Memory B cell (primary cell): ENCODE results near the gene IDUA.
A peak's percentile ranks its signal among the peaks of the same experiment; 100 is the strongest.
"Not testable (repeated sequence)": the region's sequence is repeated elsewhere in the genome, so short reads cannot be mapped to it uniquely, and the experiment has no call there.

ENCODE experiments used
- ATAC-seq: fragments of 150-1000 bp; cut with Tn5 transposase; 2 replicates; pipeline ENCODE4 v1.10.0; 2021; ENCODE audit warnings: low read depth, mild to moderate bottlenecking, moderate library complexity
- DNase-seq, 2 donors: peaks; one replicate each; pipeline ENCODE4 v3.0.0; 2022; ENCODE audit warnings: low spot score in 2 of 2
- H3K27ac Mint-ChIP-seq: one replicate; pipeline ENCODE4 v1.8.0; 2022; ENCODE audit warnings: mild to moderate bottlenecking, moderate library complexity, mixed read lengths
- H3K27me3 Mint-ChIP-seq: one replicate; pipeline ENCODE4 v1.8.0; 2022; ENCODE audit warnings: mixed read lengths
- H3K36me3 Mint-ChIP-seq: one replicate; pipeline ENCODE4 v1.8.0; 2022; ENCODE audit warnings: mild to moderate bottlenecking, mixed read lengths
- H3K4me1 Mint-ChIP-seq: one replicate; pipeline ENCODE4 v1.8.0; 2022; ENCODE audit warnings: mixed read lengths
- H3K4me3 Mint-ChIP-seq: one replicate; pipeline ENCODE4 v1.8.0; 2022; ENCODE audit warnings: mild to moderate bottlenecking, moderate library complexity, mixed read lengths
- H3K9me3 Mint-ChIP-seq: one replicate; pipeline ENCODE4 v1.8.0; 2022; ENCODE audit warnings: mixed read lengths

IDUA gene

GRCh38 chr4:968621-969394, 18.0 kb upstream of the IDUA start:
- DNase-seq: no peak
- H3K9me3 Mint-ChIP-seq: no peaks in the 10 kb centered on the region
- H3K4me3 Mint-ChIP-seq: no peak overlapping the region
- H3K27me3 Mint-ChIP-seq: no peaks in the 10 kb centered on the region
- no peak overlapping the region for H3K27ac Mint-ChIP-seq
- H3K4me1 Mint-ChIP-seq: peaks cover 4% of the 10 kb centered on the region
- H3K36me3 Mint-ChIP-seq: no peaks in the 10 kb centered on the region
- no peak for ATAC-seq

- no peak for DNase-seq
- ATAC-seq: no peak
- Mint-ChIP-seq H3K27ac (no peak overlapping the region), H3K36me3 (no peaks in the 10 kb centered on the region), H3K4me3 (no peak overlapping the region), H3K27me3 (no peaks in the 10 kb centered on the region), H3K9me3 (no peaks in the 10 kb centered on the region), H3K4me1 (peaks cover 4% of the 10 kb centered on the region)
Measured at GRCh38 chr4:970046-970745, 16.6 kb upstream of the IDUA start.

GRCh38 chr4:970854-971520, 15.9 kb upstream of the IDUA start:
- Mint-ChIP-seq H3K27ac (no peak overlapping the region), H3K4me1 (peaks cover 4% of the 10 kb centered on the region), H3K4me3 (peak overlapping the region; percentile 49), H3K36me3 (no peaks in the 10 kb centered on the region), H3K9me3 (no peaks in the 10 kb centered on the region), H3K27me3 (no peaks in the 10 kb centered on the region)
- no peak for ATAC-seq
- no peak for DNase-seq

GRCh38 chr4:971666-972500, 15.0 kb upstream of the IDUA start:
- Mint-ChIP-seq H3K27me3 (no peaks in the 10 kb centered on the region), H3K4me1 (peaks cover 4% of the 10 kb centered on the region), H3K9me3 (no peaks in the 10 kb centered on the region), H3K36me3 (no peaks in the 10 kb centered on the region), H3K4me3 (peak overlapping the region; percentile 68), H3K27ac (no peak overlapping the region)
- DNase-seq: no peak
- ATAC-seq: no peak

- Mint-ChIP-seq H3K27ac (no peak overlapping the region), H3K27me3 (no peaks in the 10 kb centered on the region), H3K4me1 (peaks cover 4% of the 10 kb centered on the region), H3K9me3 (no peaks in the 10 kb centered on the region), H3K4me3 (peak overlapping the region; percentile 68), H3K36me3 (no peaks in the 10 kb centered on the region)
- DNase-seq (peak; percentile 43 to 64), ATAC-seq (peak; percentile 47)
Measured at GRCh38 chr4:972651-973424, 14.0 kb upstream of the IDUA start.

- H3K4me1 Mint-ChIP-seq: peaks cover 4% of the 10 kb centered on the region
- no peaks in the 10 kb centered on the region for H3K27me3 Mint-ChIP-seq
- H3K36me3 Mint-ChIP-seq: no peaks in the 10 kb centered on the region
- peak within 1 kb of the TSS; percentile 68 for H3K4me3 Mint-ChIP-seq
- no peaks in the 10 kb centered on the region for H3K9me3 Mint-ChIP-seq
- ATAC-seq (peak; percentile 90), DNase-seq (peak; percentile 80 to 82)
- no peak within 1 kb of the TSS for H3K27ac Mint-ChIP-seq
Measured at GRCh38 chr4:973431-974397, 13.1 kb upstream of the IDUA start, which contains the start of gene DGKQ. DGKQ (minus strand) TSS chr4:973569; CDS start chr4:973482, 87 bp downstream.

- DNase-seq (no peak), ATAC-seq (no peak)
- Mint-ChIP-seq H3K36me3 (no peaks in the 10 kb centered on the region), H3K4me1 (peaks cover 4% of the 10 kb centered on the region), H3K4me3 (no peak overlapping the region), H3K27me3 (no peaks in the 10 kb centered on the region), H3K27ac (no peak overlapping the region), H3K9me3 (no peaks in the 10 kb centered on the region)
Measured at GRCh38 chr4:974668-975067, 12.2 kb upstream of the IDUA start.

- H3K36me3 Mint-ChIP-seq, H3K9me3 Mint-ChIP-seq, H3K4me1 Mint-ChIP-seq, ATAC-seq, H3K27ac Mint-ChIP-seq, H3K27me3 Mint-ChIP-seq, DNase-seq, H3K4me3 Mint-ChIP-seq: not testable (repeated sequence)
Measured at GRCh38 chr4:976016-976415, 10.8 kb upstream of the IDUA start.

- DNase-seq: no peak
- Mint-ChIP-seq H3K27me3 (no peaks in the 10 kb centered on the region), H3K36me3 (no peaks in the 10 kb centered on the region), H3K9me3 (no peaks in the 10 kb centered on the region), H3K4me3 (no peak overlapping the region), H3K27ac (no peak overlapping the region), H3K4me1 (no peaks in the 10 kb centered on the region)
- ATAC-seq: no peak
Measured at GRCh38 chr4:978957-979701, 7.7 kb upstream of the IDUA start.

- no peak overlapping the region for H3K4me3 Mint-ChIP-seq
- no peak overlapping the region for H3K27ac Mint-ChIP-seq
- no peaks in the 10 kb centered on the region for H3K9me3 Mint-ChIP-seq
- peaks cover 6% of the 10 kb centered on the region for H3K4me1 Mint-ChIP-seq
- no peak for ATAC-seq
- no peak for DNase-seq
- no peaks in the 10 kb centered on the region for H3K27me3 Mint-ChIP-seq
- H3K36me3 Mint-ChIP-seq: no peaks in the 10 kb centered on the region
Measured at GRCh38 chr4:982291-982690, 4.6 kb upstream of the IDUA start.

- no peaks in the 10 kb centered on the region for H3K27me3 Mint-ChIP-seq
Measured at GRCh38 chr4:982814-983213, 4.0 kb upstream of the IDUA start.

More at GRCh38 chr4:982814-983213, 4.0 kb upstream of the IDUA start:
- no peaks in the 10 kb centered on the region for H3K36me3 Mint-ChIP-seq
- no peak for ATAC-seq
- no peak for DNase-seq
- peaks cover 9% of the 10 kb centered on the region for H3K4me1 Mint-ChIP-seq
- H3K9me3 Mint-ChIP-seq: no peaks in the 10 kb centered on the region
- no peak overlapping the region for H3K4me3 Mint-ChIP-seq
- H3K27ac Mint-ChIP-seq: no peak overlapping the region
